GM12864 (cell line): ENCODE data around the gene GYS1.

Experiments used
- DNase-seq: peaks from one replicate; pipeline ENCODE4 v3.0.0-alpha.2; 2011; ENCODE audit warnings: low read depth
- H3K4me3 ChIP-seq: 2 replicates; pipeline ENCODE4 v1.5.1; 2011; ENCODE audit warnings: mild to moderate bottlenecking, low read depth, low read length, control low read depth
- TF ChIP-seq, protein P1 (sequence below): IDR thresholded peaks from 2 replicates; pipeline ENCODE4 v1.5.1; 2011; ENCODE audit warnings: low read depth, mild to moderate bottlenecking, moderate library complexity, low read length, control low read depth, inconsistent platforms; ENCODE audit errors: missing control alignments

GYS1 gene

DNA sequence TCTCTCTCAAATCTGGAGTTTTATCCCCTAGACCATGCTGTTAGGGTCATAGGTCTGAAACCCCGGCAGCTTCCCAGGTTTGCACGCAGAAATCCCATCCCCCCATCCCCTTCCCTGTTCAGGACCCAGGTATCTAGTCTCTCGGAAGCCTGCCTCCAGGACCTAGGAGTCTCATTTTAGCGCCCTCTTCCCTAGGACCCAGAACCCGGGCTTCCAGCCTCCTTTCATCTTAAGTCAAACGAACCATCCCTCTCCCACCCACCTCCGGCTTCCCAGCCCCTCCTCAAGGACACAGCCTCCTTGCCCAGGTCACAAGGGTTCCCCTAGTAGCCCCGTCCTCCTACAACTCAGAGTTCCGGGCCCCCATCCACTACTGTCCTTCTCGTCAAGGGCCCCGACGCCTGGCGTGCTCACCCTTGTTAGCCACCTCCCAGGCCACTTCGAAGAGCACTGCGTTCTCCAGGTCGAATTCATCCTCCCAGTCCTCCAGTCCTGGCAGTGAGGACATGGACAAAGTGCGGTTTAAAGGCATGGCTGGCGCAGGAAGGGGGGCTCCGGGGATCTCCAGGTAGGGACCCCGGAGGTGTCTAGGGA, 431 bp downstream of the GYS1 start:
- TF ChIP-seq, protein P1, sequence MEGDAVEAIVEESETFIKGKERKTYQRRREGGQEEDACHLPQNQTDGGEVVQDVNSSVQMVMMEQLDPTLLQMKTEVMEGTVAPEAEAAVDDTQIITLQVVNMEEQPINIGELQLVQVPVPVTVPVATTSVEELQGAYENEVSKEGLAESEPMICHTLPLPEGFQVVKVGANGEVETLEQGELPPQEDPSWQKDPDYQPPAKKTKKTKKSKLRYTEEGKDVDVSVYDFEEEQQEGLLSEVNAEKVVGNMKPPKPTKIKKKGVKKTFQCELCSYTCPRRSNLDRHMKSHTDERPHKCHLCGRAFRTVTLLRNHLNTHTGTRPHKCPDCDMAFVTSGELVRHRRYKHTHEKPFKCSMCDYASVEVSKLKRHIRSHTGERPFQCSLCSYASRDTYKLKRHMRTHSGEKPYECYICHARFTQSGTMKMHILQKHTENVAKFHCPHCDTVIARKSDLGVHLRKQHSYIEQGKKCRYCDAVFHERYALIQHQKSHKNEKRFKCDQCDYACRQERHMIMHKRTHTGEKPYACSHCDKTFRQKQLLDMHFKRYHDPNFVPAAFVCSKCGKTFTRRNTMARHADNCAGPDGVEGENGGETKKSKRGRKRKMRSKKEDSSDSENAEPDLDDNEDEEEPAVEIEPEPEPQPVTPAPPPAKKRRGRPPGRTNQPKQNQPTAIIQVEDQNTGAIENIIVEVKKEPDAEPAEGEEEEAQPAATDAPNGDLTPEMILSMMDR, result no peak
- DNase-seq, result no peak
- H3K4me3 ChIP-seq, result peak overlapping the region; percentile 98

DNA sequence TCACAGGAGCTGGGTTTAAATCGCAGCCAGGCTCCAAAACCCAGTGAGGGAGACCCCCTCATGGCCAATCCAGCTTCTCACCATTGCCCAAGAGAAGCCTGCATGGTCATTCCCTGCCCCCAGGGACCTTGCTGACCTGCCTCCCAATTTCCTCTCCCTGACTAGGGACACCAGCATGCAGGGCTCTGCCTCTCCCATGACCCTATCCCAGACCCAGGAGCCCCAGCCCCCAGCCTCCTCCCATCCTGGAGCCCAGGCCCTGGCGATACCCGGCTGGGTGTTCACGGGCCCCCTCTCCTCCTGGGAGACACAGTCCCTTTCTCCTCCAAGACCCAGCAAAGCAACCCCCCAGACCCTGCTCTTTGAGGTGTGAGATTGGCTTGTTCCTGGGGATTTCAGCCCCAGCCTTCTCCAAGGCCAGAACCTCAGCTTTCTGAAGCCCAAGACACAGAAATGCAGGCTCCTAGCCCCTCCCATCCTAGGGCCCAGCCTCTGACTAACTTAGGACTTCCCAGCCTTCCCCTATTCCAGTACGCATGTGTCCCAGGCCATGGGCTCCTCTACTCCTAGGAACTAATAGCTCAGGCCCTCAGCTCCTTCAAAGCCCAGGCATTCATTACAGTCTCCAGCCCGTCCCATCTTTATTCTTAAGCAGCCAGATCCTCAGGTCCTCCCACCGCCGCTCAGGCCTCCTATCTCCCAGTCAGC, 1.1 kb downstream of the GYS1 start:
- DNase-seq, result no peak
- TF ChIP-seq, protein P1, result no peak
- peak overlapping the region; percentile 98 for H3K4me3 ChIP-seq

DNA sequence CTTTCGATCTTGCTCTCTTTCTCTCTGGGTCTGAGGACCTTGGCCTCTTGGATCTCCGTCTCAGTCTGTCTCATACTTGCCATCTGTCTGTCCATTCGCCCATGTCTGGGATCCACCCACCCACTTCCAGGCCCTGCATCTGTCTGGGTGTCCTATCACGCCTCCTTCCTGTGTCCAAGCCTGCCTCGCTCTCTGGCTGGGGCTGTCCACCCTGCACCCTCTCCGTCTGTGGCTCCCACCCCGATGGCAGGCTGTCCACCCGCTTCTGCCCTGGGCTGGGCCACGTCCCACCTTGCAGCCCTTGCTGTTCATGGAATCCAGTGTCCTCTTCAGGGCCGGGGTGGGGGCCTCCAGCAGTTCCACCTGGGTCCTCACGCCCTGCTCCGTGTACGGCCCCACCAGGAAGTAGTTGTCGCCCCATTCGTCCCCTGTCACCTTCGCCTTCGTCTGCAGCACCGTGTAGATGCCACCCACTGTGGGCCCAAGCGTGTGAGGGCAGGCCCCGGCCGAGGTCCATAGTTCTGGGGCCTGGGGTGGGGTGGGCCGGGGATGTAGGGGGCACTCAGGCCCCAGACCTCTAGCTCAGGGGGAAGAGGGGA, 2.0 kb downstream of the GYS1 start:
- TF ChIP-seq, protein P1, result no peak
- no peak for DNase-seq
- no peak overlapping the region for H3K4me3 ChIP-seq

DNA sequence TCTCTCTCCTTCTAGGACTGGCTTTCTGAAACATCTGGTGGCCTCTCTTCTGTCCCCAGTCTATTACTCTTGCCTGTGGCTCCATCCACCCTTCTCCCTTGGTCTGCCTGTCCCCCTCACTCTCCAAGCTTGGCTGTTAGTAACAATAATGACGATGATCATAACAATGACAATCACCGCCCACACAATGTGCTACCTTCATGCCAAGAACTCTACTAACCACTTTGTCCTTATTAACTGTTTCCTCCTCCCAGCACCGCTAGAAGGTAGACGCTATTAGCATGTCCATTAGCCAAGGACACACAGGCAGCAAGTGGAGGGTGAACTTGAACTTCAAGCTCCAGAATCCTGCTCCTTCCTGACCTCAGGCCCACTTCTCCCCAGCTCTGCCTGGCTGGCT, 2.7 kb downstream of the GYS1 start:
- TF ChIP-seq, protein P1, result no peak
- H3K4me3 ChIP-seq, result no peak overlapping the region
- no peak for DNase-seq

DNA sequence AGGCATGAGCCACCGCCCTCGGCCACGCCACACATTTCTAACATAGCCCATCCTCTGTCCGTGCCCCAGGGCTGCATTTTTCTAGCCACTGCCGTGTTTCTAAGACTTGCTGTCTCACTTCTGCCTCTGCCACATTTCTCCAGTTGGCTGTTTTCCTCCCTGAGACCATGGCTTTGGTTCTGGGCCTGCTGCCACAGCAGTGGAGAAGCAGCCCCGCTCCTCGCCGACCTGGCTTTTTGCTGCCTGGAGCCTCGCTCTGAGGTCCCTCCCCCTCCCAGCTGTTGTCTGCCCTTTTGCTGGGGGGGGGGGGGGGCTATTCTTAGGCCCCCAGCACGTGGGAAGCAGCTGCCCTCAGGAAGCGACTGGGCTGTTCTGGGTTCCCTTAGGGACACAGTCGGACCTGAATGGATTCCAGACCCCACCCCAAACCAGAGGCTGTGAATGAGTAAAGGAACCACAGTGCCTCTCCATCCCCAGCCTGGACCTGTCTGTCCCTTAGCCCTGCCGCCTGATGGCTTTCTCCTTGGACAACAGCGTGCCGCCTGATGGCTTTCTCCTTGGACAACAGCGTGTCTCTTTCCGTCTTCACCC, 3.3 kb downstream of the GYS1 start:
- DNase-seq, result no peak
- H3K4me3 ChIP-seq, result no peak overlapping the region
- TF ChIP-seq, protein P1, result no peak

DNA sequence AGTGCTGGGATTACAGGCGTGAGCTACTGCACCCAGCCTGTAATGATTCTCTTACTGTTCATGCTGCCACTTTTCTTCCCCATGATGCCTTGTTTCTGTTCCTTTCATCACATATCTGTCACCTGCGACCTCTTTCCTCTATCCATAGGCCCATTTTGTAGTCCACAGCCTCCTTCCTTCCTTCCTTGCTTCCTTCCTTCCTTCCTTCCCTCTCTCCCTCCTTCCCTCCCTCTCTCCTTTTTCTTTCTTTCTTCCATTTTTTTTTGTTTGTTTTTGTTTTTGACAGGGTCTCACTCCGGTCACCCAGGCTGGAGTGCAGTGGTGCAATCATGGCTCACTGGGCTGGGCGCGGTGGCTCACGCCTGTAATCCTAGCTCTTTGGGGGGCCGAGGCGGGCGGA, 4.2 kb downstream of the GYS1 start:
- TF ChIP-seq, protein P1, result no peak
- no peak overlapping the region for H3K4me3 ChIP-seq
- no peak for DNase-seq
